Measurements from ENCODE around the gene RPA3.

- no peak for TF ChIP-seq FOSL2 (CRISPR knock-in tag; IDR thresholded peaks at IDR 0.05)
- no peak for TF ChIP-seq HNRNPL (IDR thresholded peaks at IDR 0.05; ENCODE audit: low read depth, low read length)
- no peak for TF ChIP-seq HNF4G (IDR thresholded peaks at IDR 0.05; ENCODE audit: borderline replicate concordance, low read depth, low read length)
- TF ChIP-seq HNF4G (CRISPR knock-in tag; IDR thresholded peaks at IDR 0.05; ENCODE audit: borderline replicate concordance, low read depth): no peak
- no peak for TF ChIP-seq MAF1 (CRISPR knock-in tag; IDR thresholded peaks at IDR 0.05; ENCODE audit: borderline replicate concordance)
- no peak for TF ChIP-seq CTCF (CRISPR knock-in tag; IDR thresholded peaks at IDR 0.05)
- TF ChIP-seq SIN3B (IDR thresholded peaks at IDR 0.05; ENCODE audit: low read length): no peak
- TF ChIP-seq NR2C2 (CRISPR knock-in tag; IDR thresholded peaks at IDR 0.05; ENCODE audit: borderline replicate concordance): no peak
- TF ChIP-seq NR2F6 (IDR thresholded peaks at IDR 0.05): no peak
- no peak for TF ChIP-seq NR2F6 (CRISPR knock-in tag; IDR thresholded peaks at IDR 0.05)
- no peak for TF ChIP-seq SALL2 (CRISPR knock-in tag; IDR thresholded peaks at IDR 0.05)
- no peak for TF ChIP-seq FOXA3 (CRISPR knock-in tag; IDR thresholded peaks at IDR 0.05)
- no peak for TF ChIP-seq ZNF747 (CRISPR knock-in tag; IDR thresholded peaks at IDR 0.05; ENCODE audit: borderline replicate concordance)
- TF ChIP-seq ZFP36L1 (CRISPR knock-in tag; IDR thresholded peaks at IDR 0.05): no peak
- no peak for TF ChIP-seq RFX5 (IDR thresholded peaks at IDR 0.05; ENCODE audit: low read depth, low read length)
Measured at GRCh38 chr7:7607010-7607409, 111.4 kb downstream of the RPA3 start.

Data from HepG2 (cell line).